HepG2 (cell line): Measurements from ENCODE around the gene HEATR1. TPM values are rescaled to one million over a fixed set of nuclear protein-coding genes. Genes with fewer than 3 reads are reported as not detected.

Source experiments
- ATAC-seq: fragments of 200-7000 bp; cut with Tn5 transposase; 3 replicates; pipeline ENCODE4 v1.9.1; 2020; ENCODE audit warnings: mild to moderate bottlenecking, moderate library complexity
- BruUV-seq: library from RNA; stranded (reverse); fragments of 400-500 nt; replicated peaks from 2 replicates; lab custom pipeline; 2021; lab: Mats Ljungman, UMichigan
- CTCF ChIA-PET: fragments of 300-600 bp; formaldehyde crosslinking; extraction: SDS; loops from one replicate; lab custom pipeline; 2021; ENCODE audit warnings: low total read pairs, inconsistent platforms, low intra/inter-chr PET ratio; lab: Yijun Ruan, JAX
- POLR2A ChIA-PET: fragments of 350-600 bp; sonication (Branson Sonifier 250); formaldehyde crosslinking; loops from one replicate; lab custom pipeline; 2020; ENCODE audit warnings: antibody characterized with exemption, inconsistent platforms; lab: Yijun Ruan, JAX
- DNase-seq: peaks from one replicate; pipeline ENCODE4 v3.0.0-alpha.2; 2015; ENCODE audit warnings: low spot score
- FAIRE-seq: peaks from 3 replicates; lab custom pipeline; 2011; peaks lifted over from hg19 to GRCh38; lab: Jason Lieb, UNC
- H2AFZ ChIP-seq: one replicate; pipeline ENCODE4 v1.6.1; 2011; ENCODE audit warnings: low read length, inconsistent platforms
- H3K27ac ChIP-seq: fragments of 300-600 bp; 3 replicates; pipeline ENCODE4 v1.8.0; 2011; ENCODE audit warnings: mixed run types, mild to moderate bottlenecking, mixed read lengths, low read length, inconsistent platforms; ENCODE audit not compliant: insufficient read depth; ENCODE audit errors: extremely low read length
- H3K27me3 ChIP-seq, 2 experiments: fragments of 200-600 bp in 1 of 2; 2 replicates in 1 of 2; 3 replicates in 1 of 2; pipeline versions ENCODE4 v1.6.0 to v1.8.0; 2011; ENCODE audit warnings: low read length in 2 of 2, mild to moderate bottlenecking in 2 of 2, moderate library complexity in 2 of 2, inconsistent platforms in 1 of 2; ENCODE audit not compliant: insufficient read depth in 2 of 2, control insufficient read depth in 1 of 2
- H3K36me3 ChIP-seq, 2 experiments: fragments of 200-600 bp in 1 of 2; replicated peaks in 1 of 2; 2 replicates in 1 of 2; 3 replicates in 1 of 2; pipeline versions ENCODE4 v1.5.1 to v1.8.0; 2011; ENCODE audit warnings: low read length in 2 of 2, inconsistent platforms in 1 of 2; ENCODE audit not compliant: insufficient read depth in 2 of 2, control insufficient read depth in 1 of 2
- H3K4me1 ChIP-seq: 2 replicates; pipeline ENCODE4 v1.5.1; 2012; ENCODE audit warnings: low read length, inconsistent platforms; ENCODE audit not compliant: insufficient read depth
- H3K4me2 ChIP-seq: 2 replicates; pipeline ENCODE4 v1.6.0; 2011; ENCODE audit warnings: low read depth, low read length, inconsistent platforms
- H3K4me3 ChIP-seq, 3 experiments: fragments of 200-600 bp in 1 of 3; sonication (generic), shearing (Covaris generic) in 1 of 3; replicated peaks in 1 of 3; 2 replicates each; pipeline ENCODE4 v1.5.1; 2011 to 2016; ENCODE audit warnings: low read length in 3 of 3, inconsistent platforms in 2 of 3, low read depth in 2 of 3, mild to moderate bottlenecking in 2 of 3, control low read depth in 1 of 3, mixed read lengths in 1 of 3; ENCODE audit not compliant: insufficient read depth in 1 of 3
- H3K79me2 ChIP-seq: one replicate; pipeline ENCODE4 v1.6.1; 2011; ENCODE audit warnings: low read length, inconsistent platforms; ENCODE audit not compliant: insufficient read depth
- H3K9ac ChIP-seq: 2 replicates; pipeline ENCODE4 v1.6.0; 2011; ENCODE audit warnings: mild to moderate bottlenecking, low read depth, low read length, inconsistent platforms; ENCODE audit not compliant: insufficient read depth
- H3K9me3 ChIP-seq: 2 replicates; pipeline ENCODE4 v1.5.1; 2012; ENCODE audit warnings: mild to moderate bottlenecking, low read length
- H4K20me1 ChIP-seq: 2 replicates; pipeline ENCODE4 v1.6.0; 2011; ENCODE audit warnings: inconsistent platforms, mild to moderate bottlenecking, low read length, moderate library complexity; ENCODE audit not compliant: insufficient read depth
- ARNTL ChIP-seq: sonication (generic); formaldehyde crosslinking; IDR thresholded peaks from 2 replicates; pipeline ENCODE4 v1.4.0; 2020; ENCODE audit warnings: mild to moderate bottlenecking, missing genetic modification reagents
- ATRX ChIP-seq: sonication (generic); formaldehyde crosslinking; IDR thresholded peaks from 2 replicates; pipeline ENCODE4 v1.4.0; 2020; ENCODE audit warnings: missing genetic modification reagents, borderline replicate concordance
- CBX5 ChIP-seq: sonication (generic); formaldehyde crosslinking; IDR thresholded peaks from 2 replicates; pipeline ENCODE4 v1.4.0; 2020; ENCODE audit warnings: missing genetic modification reagents, borderline replicate concordance
- CREBL2 ChIP-seq: sonication (generic); formaldehyde crosslinking; IDR thresholded peaks from 2 replicates; pipeline ENCODE4 v1.8.1; 2023; ENCODE audit warnings: missing genetic modification reagents, mild to moderate bottlenecking, borderline replicate concordance
- KLF9 ChIP-seq: IDR thresholded peaks from 2 replicates; pipeline ENCODE4 v1.6.1; 2016; ENCODE audit warnings: low read depth
- MIER3 ChIP-seq: IDR thresholded peaks from 2 replicates; pipeline ENCODE4 v1.6.1; 2016; ENCODE audit warnings: missing compliant biosample characterization, borderline replicate concordance
- SIN3B ChIP-seq: fragments of 150-350 bp; IDR thresholded peaks from 2 replicates; pipeline ENCODE4 v1.6.1; 2014; ENCODE audit warnings: low read length
- TBX3 ChIP-seq: fragments of 450-650 bp; IDR thresholded peaks from 2 replicates; pipeline ENCODE4 v1.6.1; 2017; ENCODE audit warnings: antibody characterized with exemption, mild to moderate bottlenecking, inconsistent platforms, borderline replicate concordance
- THAP11 ChIP-seq: IDR thresholded peaks from 2 replicates; pipeline ENCODE4 v1.6.1; 2016; ENCODE audit warnings: missing biosample characterization, missing genetic modification reagents
- ZBTB10 ChIP-seq: sonication (generic); formaldehyde crosslinking; IDR thresholded peaks from 2 replicates; pipeline ENCODE4 v1.4.0; 2020; ENCODE audit warnings: missing genetic modification reagents, borderline replicate concordance
- ZBTB43 ChIP-seq: sonication (generic); formaldehyde crosslinking; conservative IDR thresholded peaks from 2 replicates; pipeline ENCODE4 v1.4.0; 2020; ENCODE audit warnings: missing genetic modification reagents
- ZFP36L2 ChIP-seq: sonication (generic); formaldehyde crosslinking; IDR thresholded peaks from 2 replicates; pipeline ENCODE4 v1.4.0; 2020; ENCODE audit warnings: missing genetic modification reagents
- ZFP91 ChIP-seq: sonication (generic); formaldehyde crosslinking; IDR thresholded peaks from 2 replicates; pipeline ENCODE4 v1.9.0; 2022; ENCODE audit warnings: missing genetic modification reagents, mild to moderate bottlenecking, borderline replicate concordance
- ZNF317 ChIP-seq: sonication (generic); formaldehyde crosslinking; IDR thresholded peaks from 2 replicates; pipeline ENCODE4 v1.5.0; 2020; ENCODE audit warnings: mild to moderate bottlenecking, missing genetic modification reagents
- ZNF552 ChIP-seq: sonication (generic); formaldehyde crosslinking; IDR thresholded peaks from 2 replicates; pipeline ENCODE4 v1.9.0; 2022; ENCODE audit warnings: missing genetic modification reagents, mild to moderate bottlenecking, borderline replicate concordance
- ZNF556 ChIP-seq: sonication (generic); formaldehyde crosslinking; IDR thresholded peaks from 2 replicates; pipeline ENCODE4 v1.4.0; 2020; ENCODE audit warnings: mild to moderate bottlenecking, missing genetic modification reagents, borderline replicate concordance
- ZNF619 ChIP-seq: sonication (generic); formaldehyde crosslinking; IDR thresholded peaks from 2 replicates; pipeline ENCODE4 v1.4.0; 2020; ENCODE audit warnings: mild to moderate bottlenecking, missing genetic modification reagents
- ZNF691 ChIP-seq: sonication (generic); formaldehyde crosslinking; IDR thresholded peaks from 2 replicates; pipeline ENCODE4 v1.4.0; 2020; ENCODE audit warnings: missing genetic modification reagents, low read depth, mild to moderate bottlenecking, borderline replicate concordance
- WGBS: methylation state at CpG from one replicate; pipeline ENCODE4 v1.1.6; 2017; ENCODE audit warnings: low lambda C conversion rate; 5-methylcytosine and 5-hydroxymethylcytosine counted together
- in situ Hi-C: cut with HindIII; loops from 2 replicates; pipeline ENCODE4 v1.10.0; 2017; ENCODE audit warnings: low pct_unique_long_range_greater_than_20kb; ENCODE audit not compliant: extremely low pct_ligation_motif_present
- intact Hi-C: fragments of 100-400 bp; cut with micrococcal nuclease; formaldehyde crosslinking; loops from one replicate; pipeline ENCODE4 v1.10.0; 2022; ENCODE audit not compliant: unreplicated experiment
- polyA plus RNA-seq, 8 experiments: library from polyadenylated mRNA; depleted of rRNA in 3 of 8; stranded (reverse) in 7 of 8; unstranded in 1 of 8; fragments of >200 nt; fragmentation: Illumina TruSeq in 4 of 8; extraction: Trizol in 4 of 8; gene quantifications; 2 replicates each; pipeline versions ENCODE4 v1.2.1 to v1.2.3, GENCODE V29; 2011 to 2016; ENCODE audit warnings: low read depth in 4 of 8, missing spikeins in 1 of 8, mixed read lengths in 1 of 8; ENCODE audit not compliant: insufficient read depth in 1 of 8
- total RNA-seq, 5 experiments: library from RNA; depleted of rRNA; stranded (reverse); fragments of >200 nt; fragmentation: Illumina TruSeq; extraction: Trizol; gene quantifications; 2 replicates each; pipeline ENCODE4 v1.2.3, GENCODE V29; 2016; ENCODE audit warnings: low read depth in 1 of 5

Gene HEATR1
- total and polyA plus RNA-seq, 2 of the 13 experiments (the other 11 are each of a cell fraction or from before 2014, with no cell fraction given), result 10.2 to 45.8 TPM

- Histone ChIP-seq H3K4me1 (no peaks in the 10 kb centered on the region), H3K9me3 (no peaks in the 10 kb centered on the region), H4K20me1 (no peaks in the 10 kb centered on the region), H3K9ac (no peak overlapping the region), H3K79me2 (no peaks in the 10 kb centered on the region), H3K27me3 (0 out of 5 replicates have a peak, but pooled peaks cover 0 to 4% of the 10 kb centered on the region in 2 experiments), H3K27ac (no peak overlapping the region), H3K36me3 (no peaks in the 10 kb centered on the region), H3K4me3 (no peak overlapping the region; a peak in 1 of 6 replicates), H2AFZ (no peak overlapping the region), H3K4me2 (peak overlapping the region; percentile 38; the same call in 1 of the 2 replicates)
- POLR2A ChIA-PET, result no interaction called here
- no TSS peak for BruUV-seq
- 29% methylated on average over 6 of the region's 7 CpGs for WGBS
- ATAC-seq (no peak), DNase-seq (no peak), FAIRE-seq (no peak)
- intact Hi-C loops, result no loop called here
- CTCF ChIA-PET, result no interaction called here
- in situ Hi-C loops, result no loop called here
- TF ChIP-seq ARNTL (CRISPR knock-in tag), result no peak
- no peak for TF ChIP-seq ZNF552 (CRISPR knock-in tag)
- no peak for TF ChIP-seq SIN3B
- no peak for TF ChIP-seq ATRX (CRISPR knock-in tag)
- no peak for TF ChIP-seq ZFP36L2 (CRISPR knock-in tag)
- TF ChIP-seq ZNF619 (CRISPR knock-in tag), result no peak
- no peak for TF ChIP-seq CREBL2 (CRISPR knock-in tag)
- TF ChIP-seq ZBTB10 (CRISPR knock-in tag), result no peak
- no peak for TF ChIP-seq ZBTB43 (CRISPR knock-in tag)
- TF ChIP-seq ZNF691 (CRISPR knock-in tag), result no peak
- no peak for TF ChIP-seq THAP11 (CRISPR knock-in tag)
- no peak for TF ChIP-seq CBX5 (CRISPR knock-in tag)
- TF ChIP-seq MIER3 (CRISPR knock-in tag), result no peak
- TF ChIP-seq KLF9, result no peak
- no peak for TF ChIP-seq ZFP91 (CRISPR knock-in tag)
- no peak for TF ChIP-seq ZNF556 (CRISPR knock-in tag)
- no peak for TF ChIP-seq TBX3
- no peak for TF ChIP-seq ZNF317 (CRISPR knock-in tag)
These were observed 31.7 kb upstream of the HEATR1 start for GRCh38 chr1:236636017-236636416.
